C1 segment of cervical spinal cord (tissue), 14 donors: ENCODE results near the gene MFAP1.
"Not testable (repeated sequence)": the region's sequence is repeated elsewhere in the genome, so short reads cannot be mapped to it uniquely, and the experiment has no call there.

ENCODE experiments used
- DNase-seq, 14 donors: peaks; one replicate each; lab custom pipeline; 2025; lab: John Stamatoyannopoulos, UW

The MFAP1 gene

DNA sequence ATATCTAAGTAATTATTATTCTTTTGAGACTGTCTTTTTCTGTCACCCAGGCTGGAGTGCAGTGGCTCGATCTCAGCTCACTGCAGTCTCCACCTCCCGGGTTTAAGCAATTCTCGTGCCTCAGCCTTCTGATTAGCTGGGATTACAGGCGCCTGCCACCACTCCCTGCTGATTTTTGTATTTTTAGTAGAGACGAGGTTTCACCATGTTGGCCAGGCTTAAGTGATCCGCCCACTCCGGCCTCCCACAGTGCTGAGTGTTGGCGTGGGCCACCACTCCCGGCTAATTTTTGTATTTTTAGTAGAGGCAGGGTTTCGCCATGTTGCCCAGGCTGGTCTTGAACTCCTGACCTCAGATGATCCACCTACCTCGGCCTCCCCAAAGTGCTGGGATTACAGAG lies 815 bp upstream of the MFAP1 start:
- not testable (repeated sequence) for DNase-seq

DNA sequence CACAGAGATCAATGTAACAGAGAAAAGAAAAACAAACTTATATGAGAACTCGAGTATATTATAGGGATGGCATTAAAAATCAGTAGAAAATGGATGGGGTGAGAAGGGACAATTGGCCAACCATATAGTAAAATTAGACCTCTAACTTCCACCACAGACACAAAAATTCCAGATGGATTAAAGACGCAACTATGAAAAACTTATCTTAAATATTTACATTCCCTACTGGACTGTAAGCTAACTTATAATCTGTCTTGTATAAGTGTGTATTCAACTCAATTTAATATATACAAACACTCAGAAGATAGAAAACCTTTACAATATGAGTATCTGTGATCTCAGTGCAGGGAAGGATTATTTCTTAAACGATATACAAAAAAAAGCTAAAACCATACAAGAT lies 3.0 kb downstream of the MFAP1 start:
- no peak for DNase-seq

DNA sequence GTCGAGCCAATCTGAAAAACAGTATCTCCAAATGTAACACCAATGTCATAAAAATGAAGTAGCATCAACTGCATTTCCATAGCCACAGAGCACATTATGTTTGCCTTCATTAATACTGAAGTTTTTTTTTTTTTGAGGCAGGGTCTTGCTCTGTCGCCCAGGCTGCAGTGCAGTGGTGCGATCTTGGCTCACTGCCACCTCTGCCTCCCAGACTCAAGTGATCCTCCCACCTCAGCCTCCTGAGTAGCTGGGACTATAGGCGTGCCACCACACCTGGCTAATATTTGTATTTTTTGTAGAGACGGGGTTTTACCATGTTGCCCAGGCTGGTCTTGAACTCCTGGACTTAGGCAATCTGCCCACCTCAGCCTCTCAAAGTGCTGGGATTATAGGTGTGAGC lies 9.4 kb downstream of the MFAP1 start:
- DNase-seq, result not testable (repeated sequence)

DNA sequence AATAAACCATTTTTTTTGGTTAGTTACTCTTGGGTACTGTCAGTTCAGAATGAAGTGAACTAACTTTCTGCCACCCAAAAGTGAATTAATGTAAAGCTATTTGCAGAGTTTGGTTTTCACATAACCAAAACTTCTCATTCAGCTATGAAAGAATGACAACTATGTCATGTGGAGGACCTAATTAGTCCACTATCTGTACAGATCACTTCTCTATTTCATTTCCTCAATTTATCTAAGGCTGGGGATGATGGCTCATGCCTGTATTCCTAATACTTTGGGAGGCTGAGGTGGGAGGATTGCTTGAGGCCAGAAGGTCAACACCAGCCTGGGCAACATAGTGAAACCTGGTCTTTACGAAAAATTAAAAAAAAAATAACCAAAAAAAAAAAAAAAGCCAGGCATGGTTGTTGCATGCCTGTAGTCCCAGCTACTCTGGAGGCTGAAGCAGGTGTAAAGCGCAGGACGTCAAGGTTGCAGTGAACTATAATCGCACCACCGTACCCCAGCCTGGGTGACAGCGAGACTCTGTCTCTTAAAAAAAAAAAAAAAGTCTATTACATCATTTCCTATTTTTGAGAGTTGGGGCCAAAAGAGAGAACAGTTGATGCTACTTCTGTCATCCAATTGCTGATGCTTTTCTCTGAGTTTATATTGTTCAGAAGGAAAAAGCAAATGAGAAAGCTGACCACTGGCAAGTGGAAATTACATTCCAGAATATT lies 15.4 kb downstream of the MFAP1 start:
- DNase-seq, result no peak

DNA sequence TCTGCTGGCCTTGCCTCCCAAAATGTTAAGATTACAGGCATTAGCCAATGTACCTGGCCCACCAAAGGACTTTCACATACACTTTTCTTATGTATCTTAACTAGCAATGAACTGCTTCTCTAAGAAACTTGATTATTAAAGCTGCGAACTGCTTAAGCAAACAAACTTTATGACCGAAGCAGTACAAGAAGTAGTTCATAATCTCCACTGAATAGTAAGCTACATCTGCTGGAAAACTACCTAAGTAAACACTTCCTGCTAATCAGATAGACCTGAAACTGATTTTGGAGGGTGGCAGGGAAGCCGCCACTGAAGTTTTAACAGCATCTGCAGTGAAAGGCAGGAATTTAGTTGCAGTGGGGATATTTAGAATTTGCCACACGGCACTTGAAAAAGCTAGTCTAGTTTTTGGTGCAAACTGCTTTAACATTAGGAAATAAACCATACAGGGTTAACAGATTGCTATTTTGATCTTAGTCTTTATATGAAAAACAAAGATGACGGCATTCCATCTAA lies 16.0 kb downstream of the MFAP1 start:
- no peak for DNase-seq

DNA sequence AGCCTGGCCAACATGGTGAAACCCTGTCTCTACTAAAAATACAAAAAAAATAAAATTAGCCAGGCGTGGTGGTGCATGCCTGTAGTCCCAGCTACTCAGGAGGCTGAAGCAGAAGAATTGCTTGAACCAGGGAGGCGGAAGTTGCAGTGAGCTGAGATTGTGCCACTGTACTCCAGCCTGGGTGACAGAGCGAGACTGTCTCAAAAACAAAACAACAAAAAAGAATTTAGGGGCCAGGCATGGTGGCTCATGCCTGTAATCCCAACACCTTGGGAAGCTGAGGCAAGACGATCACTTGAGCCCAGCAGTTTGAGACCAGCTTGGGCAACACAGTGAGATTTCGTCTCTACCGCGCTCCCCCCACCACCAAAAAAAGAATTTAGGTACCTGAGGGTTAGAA lies 21.8 kb downstream of the MFAP1 start:
- not testable (repeated sequence) for DNase-seq

DNA sequence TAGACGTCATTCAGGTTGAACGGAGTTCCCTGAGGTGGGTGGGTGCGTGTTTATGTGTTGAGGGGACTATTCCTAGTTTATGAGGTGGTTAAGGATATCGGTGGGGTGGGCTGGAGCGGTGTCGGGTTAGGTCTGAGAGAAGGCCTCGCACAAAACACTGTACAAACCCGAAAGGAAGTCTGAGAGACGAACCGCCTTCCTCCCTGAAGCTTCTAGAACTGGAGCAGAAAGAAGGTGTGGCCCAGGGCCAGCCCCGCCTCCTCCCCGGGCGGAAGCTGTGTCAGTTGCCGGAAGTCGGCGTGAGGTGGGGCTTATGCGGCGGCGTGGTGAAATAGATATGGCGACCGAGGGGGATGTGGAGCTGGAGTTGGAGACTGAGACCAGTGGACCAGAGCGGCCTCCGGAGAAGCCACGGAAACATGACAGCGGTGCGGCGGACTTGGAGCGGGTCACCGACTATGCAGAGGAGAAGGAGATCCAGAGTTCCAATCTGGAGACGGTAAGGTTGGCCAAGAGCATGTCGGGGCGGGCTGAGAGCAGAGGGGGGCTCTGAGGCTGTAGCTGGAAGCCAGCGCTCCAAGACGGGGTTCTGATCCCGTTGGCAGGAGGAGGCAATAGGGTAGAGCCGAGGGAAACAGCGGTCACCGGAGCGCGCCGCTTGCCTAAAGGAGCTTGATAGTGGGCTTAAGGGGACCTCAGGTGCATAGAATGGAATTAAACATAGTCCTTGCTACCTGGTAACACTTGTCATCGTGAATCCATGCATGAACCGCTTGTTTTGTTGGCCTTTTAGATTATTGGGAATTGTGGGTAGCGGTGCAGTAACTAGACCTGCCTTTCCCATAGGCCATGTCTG lies 24.0 kb downstream of the MFAP1 start, which contains the start of gene HYPK:
Gene HYPK (plus strand): TSS at position 314 of the 856 bp plus-strand sequence. CDS start 24 bp downstream, at position 338.
- peak; percentile 34 to 95 (median 88) for DNase-seq

DNA sequence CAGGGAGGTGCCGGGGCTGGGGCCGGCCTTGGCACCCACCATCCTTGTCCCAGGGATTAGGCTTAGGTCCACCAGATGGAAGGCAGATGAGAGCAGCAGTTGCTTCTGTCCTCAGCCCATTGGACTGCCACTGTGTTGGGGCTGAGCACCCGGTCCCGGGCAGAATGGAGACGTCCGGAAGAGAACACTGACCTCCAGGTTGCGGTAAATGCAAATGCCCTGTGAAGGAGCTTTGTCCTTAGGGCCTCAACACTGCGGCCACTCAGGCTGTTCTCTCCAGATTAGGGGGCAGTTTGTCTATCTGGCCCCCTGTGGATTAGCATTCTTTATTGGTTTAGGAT lies 24.6 kb downstream of the MFAP1 start, which contains the start of gene SERINC4:
Gene SERINC4 (minus strand): TSS at position 276 of the 341 bp plus-strand sequence. CDS start 234 bp downstream, at position 42.
- DNase-seq, result no peak

DNA sequence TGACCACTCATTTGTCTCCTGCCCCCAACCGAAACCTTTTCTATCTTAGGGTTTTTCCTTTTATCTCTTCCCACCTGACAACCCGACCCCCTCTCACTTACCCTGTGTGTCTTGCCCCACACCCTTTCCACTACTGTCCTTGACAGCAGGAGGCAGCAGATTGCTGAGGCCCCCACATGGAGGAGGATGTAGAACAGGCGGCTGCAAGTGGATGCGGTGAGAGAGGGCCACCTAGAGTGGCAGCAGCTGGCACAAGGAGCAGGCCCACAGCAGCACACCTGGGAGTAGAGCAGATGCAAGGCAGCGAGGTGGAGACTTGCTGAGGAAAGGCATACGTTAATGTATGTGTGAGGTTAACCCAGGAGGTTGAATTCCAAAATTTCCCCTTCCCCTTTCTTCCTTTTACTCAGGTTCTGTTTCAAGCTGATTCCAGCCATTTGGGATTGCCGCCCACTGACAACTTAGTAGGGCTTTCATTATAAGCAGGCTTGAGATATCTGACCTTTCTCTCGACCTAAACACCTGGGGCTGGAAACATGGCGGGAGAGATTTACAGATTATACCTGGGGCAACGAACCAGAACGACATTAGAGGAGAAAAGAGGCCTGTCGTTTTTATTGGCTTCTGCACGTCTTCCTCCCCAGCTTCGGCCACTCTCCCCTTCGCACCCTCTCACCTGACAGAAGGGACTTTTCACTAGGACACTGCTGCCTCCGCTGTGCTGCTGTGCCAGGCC lies 25.1 kb downstream of the MFAP1 start:
- DNase-seq, result no peak

DNA sequence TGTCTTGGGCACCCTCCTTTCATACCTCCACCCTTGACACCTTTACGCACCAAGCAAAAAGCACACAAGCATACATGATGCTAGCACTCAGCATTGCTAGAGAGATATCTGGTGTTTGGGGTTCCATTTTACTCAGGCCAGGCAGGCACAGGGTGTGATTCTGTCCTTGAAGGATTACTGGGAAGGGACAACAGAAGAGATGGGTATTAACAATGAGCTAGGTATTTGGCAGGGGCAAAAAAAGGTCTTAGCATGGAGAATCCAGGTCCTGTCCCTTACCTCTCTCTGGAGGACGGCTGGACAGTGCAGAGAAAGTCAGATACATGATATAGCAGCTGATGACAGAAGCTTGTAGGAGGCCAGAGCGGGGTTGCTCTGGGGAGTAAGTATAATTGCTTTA lies 27.9 kb downstream of the MFAP1 start:
- DNase-seq, result no peak

DNA sequence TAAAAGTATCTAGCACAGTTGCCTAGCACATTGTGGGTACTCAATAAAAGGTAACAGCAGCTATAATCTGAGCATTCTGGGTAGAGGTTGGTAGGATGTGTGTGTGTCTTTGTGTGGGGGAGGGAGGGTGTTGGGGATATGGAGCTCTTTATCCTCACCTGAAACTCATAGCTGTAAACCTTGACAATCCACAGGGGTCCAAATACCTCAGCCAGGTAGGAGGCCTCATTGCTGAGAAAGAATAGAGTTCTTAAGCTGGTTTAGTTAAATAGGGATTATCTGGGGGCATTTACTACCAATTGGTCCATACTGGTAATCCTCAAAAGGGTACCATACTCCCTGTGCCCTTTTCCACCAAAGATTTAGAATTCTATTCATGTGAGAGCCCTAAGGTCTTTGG lies 28.5 kb downstream of the MFAP1 start:
- DNase-seq, result no peak

DNA sequence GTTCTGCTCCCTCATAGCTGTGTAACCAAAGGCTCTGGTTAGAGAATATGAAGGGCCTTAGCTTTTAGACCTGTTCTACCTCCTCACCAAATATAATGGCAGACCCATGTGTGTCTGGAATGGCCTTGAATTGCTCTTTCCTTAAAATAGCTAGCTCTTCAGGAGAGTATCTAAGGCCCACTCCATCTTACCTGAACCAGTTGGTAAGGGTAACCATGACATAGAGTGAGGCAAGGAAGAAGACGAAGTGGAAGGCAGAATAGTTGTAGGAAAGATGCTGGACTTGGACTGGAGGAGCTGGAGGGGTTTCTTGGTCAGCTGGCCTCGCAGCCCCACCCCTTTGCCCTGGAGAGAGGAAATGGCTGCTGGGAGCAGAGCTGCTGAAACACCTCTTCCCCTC lies 29.3 kb downstream of the MFAP1 start:
- no peak for DNase-seq

DNA sequence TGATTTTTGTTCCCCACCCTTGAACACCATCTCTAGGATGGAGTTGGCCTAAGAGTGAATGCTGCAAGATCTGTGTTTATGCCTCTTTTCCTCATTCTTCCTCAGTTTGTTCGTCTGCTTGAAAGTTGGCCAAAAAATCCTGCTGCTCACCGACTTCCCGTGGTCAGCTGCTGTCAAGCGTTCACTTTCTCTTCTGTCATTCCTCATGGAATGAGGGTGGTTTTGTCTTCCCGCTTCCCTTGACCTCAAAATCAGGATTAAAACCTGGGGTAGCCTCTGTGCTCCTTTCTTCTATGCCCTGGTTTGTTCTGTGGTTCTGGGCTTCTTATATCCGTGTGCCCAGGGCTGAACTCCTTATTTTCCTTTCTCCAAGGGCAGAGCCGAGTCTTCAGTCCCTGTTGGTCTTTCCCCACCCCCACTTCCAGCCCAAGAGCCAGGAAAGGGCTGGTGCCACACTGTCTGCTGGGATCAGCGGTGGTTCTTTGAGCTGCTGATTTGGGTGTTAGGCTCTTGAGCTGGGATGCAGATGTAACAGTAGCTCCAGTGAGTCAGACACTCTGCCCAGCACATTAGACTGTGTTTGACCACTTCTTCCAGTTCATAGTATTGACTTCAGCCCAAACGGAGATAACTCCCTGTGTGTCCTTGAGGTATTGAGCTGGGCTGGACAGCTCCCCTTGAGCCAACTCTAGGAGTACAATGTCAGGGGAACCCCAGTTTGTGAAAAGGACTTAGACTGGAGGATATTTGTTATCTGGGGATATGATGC lies 30.0 kb downstream of the MFAP1 start:
- no peak for DNase-seq

DNA sequence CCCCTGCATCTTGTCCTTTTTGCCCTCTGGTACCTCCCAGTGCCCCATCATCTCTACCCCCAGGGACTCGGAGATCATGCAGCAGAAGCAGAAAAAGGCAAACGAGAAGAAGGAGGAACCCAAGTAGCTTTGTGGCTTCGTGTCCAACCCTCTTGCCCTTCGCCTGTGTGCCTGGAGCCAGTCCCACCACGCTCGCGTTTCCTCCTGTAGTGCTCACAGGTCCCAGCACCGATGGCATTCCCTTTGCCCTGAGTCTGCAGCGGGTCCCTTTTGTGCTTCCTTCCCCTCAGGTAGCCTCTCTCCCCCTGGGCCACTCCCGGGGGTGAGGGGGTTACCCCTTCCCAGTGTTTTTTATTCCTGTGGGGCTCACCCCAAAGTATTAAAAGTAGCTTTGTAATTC lies 30.8 kb downstream of the MFAP1 start:
- DNase-seq, result no peak

DNA sequence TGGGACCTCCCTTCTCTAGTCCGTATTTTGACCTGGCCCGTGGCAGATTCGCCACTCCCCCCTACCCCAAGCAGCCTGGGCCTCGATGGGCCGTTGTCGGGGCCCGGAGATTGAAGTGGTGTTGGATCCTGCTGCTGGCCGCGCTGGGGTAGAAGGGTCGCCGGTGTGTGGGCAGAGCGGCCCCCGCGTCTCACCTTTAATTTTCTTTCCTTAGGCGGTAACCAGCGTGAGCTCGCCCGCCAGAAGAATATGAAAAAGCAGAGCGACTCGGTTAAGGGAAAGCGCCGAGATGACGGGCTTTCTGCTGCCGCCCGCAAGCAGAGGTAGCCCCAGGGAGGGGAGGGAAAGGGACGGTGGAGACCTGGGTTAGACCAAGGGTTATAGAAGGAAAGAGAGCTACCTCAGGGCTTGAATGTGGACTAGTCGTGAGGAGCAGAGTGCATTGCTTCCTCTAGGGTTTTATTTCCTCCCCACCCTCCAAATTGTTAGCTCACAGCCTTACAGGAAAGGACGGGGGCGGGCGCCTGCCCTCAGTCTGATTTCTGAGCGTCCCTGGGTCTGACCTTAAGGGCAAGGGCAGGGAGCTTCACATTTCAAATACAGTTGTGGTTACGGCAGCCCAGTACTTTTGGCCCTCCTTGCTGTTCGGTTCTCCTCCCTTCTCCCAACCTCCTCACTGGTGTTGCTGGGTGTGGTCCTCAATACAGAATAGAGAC lies 31.6 kb downstream of the MFAP1 start:
- DNase-seq, result peak in 3 of 14 donors; percentile 47 to 57 (median 49)

DNA sequence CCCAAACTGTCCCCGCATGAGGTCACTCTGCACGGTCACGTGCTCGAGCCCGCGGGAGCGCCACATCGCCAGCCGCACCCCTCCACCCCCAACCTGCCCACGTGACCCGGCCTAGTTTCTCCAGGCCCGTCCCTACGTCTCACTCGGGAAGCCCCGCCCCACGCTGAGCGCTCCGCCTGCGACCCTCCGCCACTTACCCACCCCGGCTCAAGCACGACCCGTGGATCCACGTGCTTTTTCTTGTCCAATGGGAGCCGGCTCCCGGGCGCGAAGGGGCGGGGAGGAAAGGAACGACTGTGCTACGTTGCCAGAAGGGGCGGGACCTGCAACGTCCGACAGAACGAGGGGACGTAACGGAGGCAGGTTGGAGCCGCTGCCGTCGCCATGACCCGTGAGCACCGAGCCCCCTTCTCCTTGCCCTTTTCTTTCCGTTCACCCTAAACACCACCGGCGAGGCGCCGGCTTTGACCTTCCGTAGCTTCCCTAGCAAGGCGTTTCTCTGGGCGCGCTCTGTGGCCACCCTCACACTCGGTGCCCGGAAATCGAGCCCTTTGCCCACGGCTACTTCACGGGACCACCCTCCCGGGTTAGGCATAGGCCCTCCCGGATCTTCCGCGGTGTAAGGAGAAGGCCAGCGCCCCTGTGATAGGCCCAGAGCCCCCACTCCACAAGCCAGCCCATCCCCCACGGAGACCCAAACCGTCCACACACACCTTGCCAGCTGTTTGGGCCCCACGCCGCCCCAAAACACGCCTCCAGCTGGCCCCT lies 32.3 kb downstream of the MFAP1 start, which contains the start of gene SERF2:
Gene SERF2 (plus strand): TSS at position 328 of the 768 bp plus-strand sequence. CDS start 57 bp downstream, at position 385.
- DNase-seq, result peak; percentile 98 to 100 (median 100)

DNA sequence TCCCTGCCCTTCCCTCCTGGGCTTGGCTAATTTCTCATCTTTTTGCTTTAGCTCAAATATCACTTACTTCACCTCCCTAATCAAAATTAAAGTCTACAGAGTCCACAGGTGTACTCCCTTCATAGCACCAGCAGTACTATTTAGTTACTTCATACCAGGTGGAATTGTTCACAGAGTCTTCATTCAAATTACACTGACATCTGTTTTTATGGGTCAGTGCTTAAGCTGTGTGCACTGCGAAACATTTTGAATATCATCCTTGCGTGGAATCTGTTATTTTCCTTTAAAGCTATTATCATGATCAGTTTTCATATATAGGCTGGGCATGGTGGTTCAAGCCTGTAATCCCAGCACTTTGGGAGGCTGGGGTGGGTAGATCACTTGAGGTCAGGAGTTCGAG lies 35.1 kb downstream of the MFAP1 start:
- no peak for DNase-seq

DNA sequence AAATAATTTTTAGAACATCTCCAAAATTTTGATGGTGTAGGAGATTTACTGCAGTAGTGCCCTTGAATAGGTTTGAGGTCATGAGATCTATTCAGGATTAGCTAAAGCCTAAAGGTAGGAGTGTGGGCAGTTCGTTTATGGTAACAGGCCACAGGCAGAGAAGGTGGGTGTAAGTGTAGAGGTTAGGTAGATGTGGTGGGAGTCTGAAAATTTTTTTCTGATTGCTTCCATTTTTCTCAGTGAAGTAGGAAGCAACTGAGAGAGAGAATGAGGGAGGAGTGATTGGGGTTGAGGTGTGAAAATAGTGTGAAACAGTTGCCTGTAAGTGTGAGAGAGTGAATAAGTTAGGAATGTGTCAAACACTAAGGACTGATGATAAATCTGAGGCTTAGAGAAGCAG lies 45.5 kb downstream of the MFAP1 start:
- DNase-seq, result no peak

DNA sequence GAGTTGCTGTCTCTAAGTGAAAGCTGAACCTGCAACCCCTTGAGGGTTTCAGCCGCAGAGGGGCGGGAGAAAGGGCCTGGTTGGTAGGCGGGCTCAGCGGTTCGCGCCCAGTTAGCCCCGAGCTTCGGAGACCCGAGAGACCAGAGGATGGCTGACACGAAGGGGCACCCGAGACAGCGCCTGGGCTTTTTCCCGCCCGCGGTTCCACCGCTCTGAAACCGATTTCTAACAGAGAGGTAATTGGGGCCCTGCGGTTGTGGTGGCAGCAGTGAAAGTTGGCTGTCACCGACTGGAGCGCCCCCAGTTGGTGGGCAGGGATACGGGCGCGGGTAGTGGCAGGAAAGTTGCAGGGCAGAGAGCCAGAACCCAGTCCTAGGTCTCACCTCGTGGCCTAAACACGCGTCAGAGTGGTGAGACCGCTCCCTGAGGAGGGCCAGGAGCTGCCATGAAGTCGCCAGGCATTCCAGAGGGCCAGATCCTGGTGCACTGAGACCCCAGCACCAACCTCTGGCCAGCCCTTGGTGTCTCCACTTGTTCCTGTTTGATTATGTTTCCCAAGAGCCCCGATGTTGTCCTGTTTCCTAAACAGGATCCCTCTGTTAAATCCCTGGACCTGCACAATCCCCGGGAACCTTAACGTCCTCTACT lies 47.1 kb downstream of the MFAP1 start:
- DNase-seq, result peak in 12 of 14 donors; percentile 40 to 86 (median 76)
